SJSA1 (cell line): ENCODE measurements around the gene CDIP1. TPM values are rescaled to one million over a fixed set of nuclear protein-coding genes. Genes with fewer than 3 reads are reported as not detected.

ENCODE experiments used
- DNase-seq, 2 experiments: peaks; one replicate each; pipeline ENCODE4 v3.0.0-alpha.2; 2015 to 2020; ENCODE audit warnings: low spot score in 2 of 2, low read depth in 1 of 2
- H3K27ac ChIP-seq: fragments of 250-450 bp; sonication (Bioruptor Pico); 2 replicates; pipeline ENCODE4 v1.5.1; 2020; ENCODE audit warnings: mild to moderate bottlenecking, moderate library complexity
- H3K27me3 ChIP-seq: fragments of 250-450 bp; sonication (Bioruptor Pico); replicated peaks from 2 replicates; pipeline ENCODE4 v1.5.1; 2020; ENCODE audit warnings: mild to moderate bottlenecking, moderate library complexity
- H3K36me3 ChIP-seq: fragments of 250-450 bp; sonication (Bioruptor Pico); 2 replicates; pipeline ENCODE4 v1.5.1; 2020; ENCODE audit warnings: mild to moderate bottlenecking
- H3K4me1 ChIP-seq: fragments of 250-450 bp; sonication (Bioruptor Pico); replicated peaks from 2 replicates; pipeline ENCODE4 v1.6.1; 2021; ENCODE audit warnings: mild to moderate bottlenecking
- H3K4me3 ChIP-seq: fragments of 250-450 bp; sonication (Bioruptor Pico); 2 replicates; pipeline ENCODE4 v1.5.1; 2020; ENCODE audit warnings: mild to moderate bottlenecking
- H3K9me3 ChIP-seq: fragments of 250-450 bp; sonication (Bioruptor Pico); replicated peaks from 2 replicates; pipeline ENCODE4 v1.5.1; 2020; ENCODE audit warnings: mild to moderate bottlenecking
- total RNA-seq: library from RNA; depleted of rRNA; stranded (reverse); fragments of >200 nt; shearing (Covaris generic); gene quantifications from 2 replicates; pipeline ENCODE4 v1.2.3, GENCODE V29; 2014

The CDIP1 gene
- total RNA-seq, 1 experiment from 2014 or later = 5.1 TPM

DNA sequence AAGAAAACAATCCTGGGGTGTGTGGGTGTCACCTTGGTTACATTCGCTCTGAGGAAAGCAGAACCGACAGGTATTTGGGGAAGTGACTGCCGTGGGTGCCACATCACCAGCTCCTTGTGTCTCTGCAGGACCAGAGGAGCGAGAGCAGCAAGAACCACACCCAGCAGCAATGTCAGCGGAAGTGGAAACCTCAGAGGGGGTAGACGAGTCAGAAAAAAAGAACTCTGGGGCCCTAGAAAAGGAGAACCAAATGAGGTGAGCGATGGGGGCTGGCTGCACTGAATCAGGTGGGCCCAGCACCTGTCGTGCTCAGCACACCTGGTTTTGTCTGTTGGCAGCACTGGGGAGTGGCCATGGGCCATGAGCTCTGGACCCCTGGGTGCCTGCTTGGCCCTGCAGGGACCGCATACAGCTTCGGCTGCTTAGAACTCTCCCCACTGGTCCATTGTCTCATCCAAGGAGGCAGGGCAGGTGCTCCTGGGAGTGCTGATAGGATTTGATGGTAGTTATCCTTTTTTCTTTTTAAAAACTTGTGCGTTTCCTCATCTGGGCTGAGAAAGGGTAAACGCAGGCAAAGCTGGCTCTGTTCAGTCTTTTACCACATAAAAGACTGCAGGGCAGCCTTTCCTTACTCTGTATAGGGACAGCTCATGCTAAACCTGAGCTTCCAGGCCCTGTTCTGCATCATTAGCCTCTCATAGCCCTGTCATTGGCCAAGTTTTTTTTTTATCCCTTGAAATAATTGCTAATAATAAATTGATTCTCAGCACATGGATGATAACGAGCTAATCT lies 33.0 kb downstream of the CDIP1 start:
- H3K36me3 ChIP-seq = peaks cover 44% of the 10 kb centered on the region
- no peak overlapping the region for H3K27ac ChIP-seq
- no peaks in the 10 kb centered on the region for H3K9me3 ChIP-seq
- no peak overlapping the region for H3K4me3 ChIP-seq
- no peak for DNase-seq
- no peaks in the 10 kb centered on the region for H3K27me3 ChIP-seq
- H3K4me1 ChIP-seq = peaks cover 13% of the 10 kb centered on the region

GRCh38 chr16:4501071-4501478 lies 37.5 kb downstream of the CDIP1 start:
- H3K36me3 ChIP-seq = peaks cover 4% of the 10 kb centered on the region
- peak overlapping the region; percentile 62 for H3K27ac ChIP-seq
- H3K4me3 ChIP-seq = no peak overlapping the region
- peaks cover 39% of the 10 kb centered on the region for H3K4me1 ChIP-seq
- peak in 1 of 2 experiments; percentile 54 for DNase-seq
- no peaks in the 10 kb centered on the region for H3K9me3 ChIP-seq
- H3K27me3 ChIP-seq = no peaks in the 10 kb centered on the region

GRCh38 chr16:4500272-4500671 lies 38.3 kb downstream of the CDIP1 start:
- H3K9me3 ChIP-seq = no peaks in the 10 kb centered on the region
- no peaks in the 10 kb centered on the region for H3K27me3 ChIP-seq
- peaks cover under 1% of the 10 kb centered on the region; the same call in 1 of the 2 replicates for H3K36me3 ChIP-seq
- peak; percentile 64 to 73 for DNase-seq
- H3K4me1 ChIP-seq = peaks cover 47% of the 10 kb centered on the region
- H3K4me3 ChIP-seq = no peak overlapping the region
- H3K27ac ChIP-seq = peak overlapping the region; percentile 62

- Histone ChIP-seq H3K4me3 (no peak overlapping the region), H3K27me3 (no peaks in the 10 kb centered on the region), H3K27ac (no peak overlapping the region), H3K36me3 (no peaks in the 10 kb centered on the region), H3K9me3 (no peaks in the 10 kb centered on the region), H3K4me1 (peaks cover 57% of the 10 kb centered on the region)
- DNase-seq = no peak
These were observed 39.4 kb downstream of the CDIP1 start for GRCh38 chr16:4499196-4499555.

DNA sequence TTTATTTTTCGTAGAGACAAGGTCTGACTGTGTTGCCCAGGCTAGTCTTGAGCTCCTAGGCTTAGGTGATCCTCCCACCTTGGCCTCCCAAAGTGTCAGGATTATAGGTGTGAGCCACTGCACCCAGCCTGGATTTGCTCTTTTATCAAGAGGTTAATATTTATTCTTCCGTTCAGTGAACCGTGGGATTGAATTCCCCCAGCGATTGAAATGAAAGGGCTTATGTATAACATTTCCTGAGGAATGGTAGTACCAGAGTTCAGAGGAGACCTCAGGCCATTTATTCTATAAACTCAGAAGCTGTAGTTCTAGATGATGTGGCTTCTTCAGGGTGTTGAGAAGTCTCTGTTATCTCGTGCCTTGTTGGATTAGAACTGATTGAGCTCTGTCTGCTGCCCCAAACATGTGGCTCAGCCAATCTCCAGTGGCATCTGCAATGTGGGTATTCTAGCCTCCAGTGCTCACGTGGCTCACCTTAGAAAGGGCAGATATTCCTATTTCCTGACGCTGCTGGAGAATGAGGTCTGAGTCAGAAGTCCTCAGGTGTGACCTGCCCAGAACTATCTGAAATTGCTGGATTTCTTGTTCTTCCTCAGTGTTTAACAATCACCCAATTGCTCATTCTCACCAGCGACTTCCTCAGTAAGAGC lies 39.9 kb downstream of the CDIP1 start:
- no peaks in the 10 kb centered on the region for H3K36me3 ChIP-seq
- no peak for DNase-seq
- no peak overlapping the region for H3K27ac ChIP-seq
- no peaks in the 10 kb centered on the region for H3K27me3 ChIP-seq
- peaks cover 61% of the 10 kb centered on the region for H3K4me1 ChIP-seq
- H3K9me3 ChIP-seq = no peaks in the 10 kb centered on the region
- no peak overlapping the region for H3K4me3 ChIP-seq

DNA sequence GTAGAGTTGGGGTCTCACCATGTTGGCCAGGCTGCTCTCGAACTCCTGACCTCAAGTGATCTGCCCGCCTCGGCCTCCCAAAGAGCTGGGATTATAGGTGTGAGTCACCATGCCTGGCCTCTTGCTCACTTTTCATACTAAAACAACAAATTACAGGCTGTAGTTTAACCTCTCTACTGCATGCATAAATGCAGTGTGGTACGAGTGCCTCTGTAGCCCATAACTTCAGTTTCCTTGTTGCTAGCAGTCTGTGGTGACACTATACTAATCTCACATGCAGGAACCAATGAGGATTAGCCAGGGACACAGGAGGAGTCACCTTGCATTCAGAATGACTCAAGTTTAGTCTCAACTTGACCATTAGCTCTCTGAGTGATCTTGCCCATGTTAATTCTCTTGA lies 42.3 kb downstream of the CDIP1 start:
- Histone ChIP-seq H3K36me3 (no peaks in the 10 kb centered on the region), H3K4me3 (no peak overlapping the region), H3K9me3 (no peaks in the 10 kb centered on the region), H3K27ac (peak overlapping the region; percentile 69), H3K27me3 (no peaks in the 10 kb centered on the region), H3K4me1 (peaks cover 55% of the 10 kb centered on the region)
- DNase-seq = peak; percentile 61 to 68

DNA sequence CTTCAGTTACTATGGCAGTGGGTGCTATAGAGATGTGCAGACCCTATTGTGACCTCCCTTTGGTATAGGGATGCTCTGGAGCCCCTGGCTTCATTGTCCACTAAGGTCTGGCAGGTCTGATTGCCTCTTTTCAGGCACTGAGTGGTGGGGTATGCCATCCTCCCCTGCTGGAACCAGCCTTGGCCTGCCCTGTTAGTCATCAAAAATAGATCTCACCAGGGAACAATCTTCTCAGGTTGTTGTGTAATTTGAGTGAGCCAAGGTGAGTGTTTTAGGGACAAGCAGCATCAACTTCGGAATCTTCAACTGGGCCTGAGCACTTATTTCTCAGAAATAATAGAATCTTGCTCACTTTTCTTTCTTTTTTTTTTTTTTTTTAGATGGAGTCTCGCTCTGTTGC lies 42.8 kb downstream of the CDIP1 start:
- no peaks in the 10 kb centered on the region for H3K9me3 ChIP-seq
- no peak overlapping the region for H3K4me3 ChIP-seq
- H3K27me3 ChIP-seq = no peaks in the 10 kb centered on the region
- peaks cover 49% of the 10 kb centered on the region for H3K4me1 ChIP-seq
- peak overlapping the region; percentile 69 for H3K27ac ChIP-seq
- DNase-seq = no peak
- H3K36me3 ChIP-seq = no peaks in the 10 kb centered on the region

DNA sequence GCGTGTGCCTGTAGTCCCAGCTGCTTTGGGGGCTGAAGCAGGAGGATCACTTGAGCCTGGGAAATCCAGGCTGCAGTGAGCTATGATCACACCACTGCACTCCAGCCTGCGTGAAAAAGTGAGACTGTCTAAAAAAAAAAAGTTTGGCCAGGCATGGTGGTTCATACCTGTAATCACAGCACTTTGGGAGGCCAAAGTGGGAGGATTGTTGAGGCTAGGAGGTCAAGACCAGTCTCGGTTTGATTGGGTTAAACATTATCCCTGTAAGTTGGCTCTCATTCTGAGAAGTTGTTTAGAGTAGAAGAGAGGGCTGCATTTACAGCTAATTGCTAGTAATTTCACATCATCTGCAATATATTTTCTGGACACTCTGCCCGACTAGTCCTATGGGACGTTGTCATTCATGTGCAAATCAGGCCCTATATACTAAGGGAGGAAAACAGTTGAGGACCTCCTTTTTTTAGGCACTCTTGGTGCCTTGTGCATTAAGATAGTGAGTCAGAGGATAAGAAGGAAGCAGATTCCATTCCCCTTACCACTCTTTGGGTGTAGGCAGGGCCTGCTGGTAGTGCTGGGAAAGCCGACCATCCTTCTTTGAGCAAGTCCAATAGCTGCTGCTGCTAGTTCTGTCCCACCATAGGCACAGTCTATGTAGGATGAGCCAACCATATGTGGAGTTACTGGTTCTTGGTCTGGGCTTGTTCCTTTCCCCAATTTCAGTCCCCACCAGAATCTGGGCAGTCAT lies 43.7 kb downstream of the CDIP1 start:
- peak; percentile 67 to 73 for DNase-seq

GRCh38 chr16:4491898-4492297 lies 46.7 kb downstream of the CDIP1 start:
- H3K27me3 ChIP-seq = no peaks in the 10 kb centered on the region
- no peak overlapping the region for H3K4me3 ChIP-seq
- H3K9me3 ChIP-seq = no peaks in the 10 kb centered on the region
- no peak for DNase-seq
- peaks cover 61% of the 10 kb centered on the region for H3K4me1 ChIP-seq
- no peak overlapping the region for H3K27ac ChIP-seq
- H3K36me3 ChIP-seq = no peaks in the 10 kb centered on the region

More for the DNA sequence above, 43.7 kb downstream of the CDIP1 start:
- Histone ChIP-seq H3K36me3 (no peaks in the 10 kb centered on the region), H3K4me1 (peaks cover 45% of the 10 kb centered on the region), H3K9me3 (no peaks in the 10 kb centered on the region), H3K4me3 (no peak overlapping the region), H3K27ac (peak overlapping the region; percentile 69), H3K27me3 (no peaks in the 10 kb centered on the region)

DNA sequence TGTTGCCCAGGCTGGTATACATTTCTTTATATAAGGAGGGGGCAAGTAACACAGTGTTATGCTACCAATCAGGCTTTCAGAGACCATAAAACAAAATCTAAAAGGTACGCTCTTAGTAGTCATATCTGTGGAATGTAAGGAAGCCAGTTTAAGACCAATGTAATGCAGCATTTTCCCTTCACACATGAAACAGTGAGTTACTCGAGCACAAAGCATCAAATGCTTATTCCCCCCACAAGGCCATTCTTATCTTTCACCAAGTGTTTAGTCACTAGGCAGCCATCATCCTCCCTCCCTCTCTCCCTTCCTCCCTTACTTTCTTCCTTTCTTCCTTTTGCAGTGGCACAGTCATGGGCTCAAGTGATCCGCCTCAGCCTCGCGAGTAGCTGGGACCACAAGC lies 49.5 kb downstream of the CDIP1 start:
- H3K4me3 ChIP-seq = no peak overlapping the region
- peak overlapping the region; percentile 69 for H3K27ac ChIP-seq
- no peaks in the 10 kb centered on the region for H3K27me3 ChIP-seq
- H3K9me3 ChIP-seq = no peaks in the 10 kb centered on the region
- H3K4me1 ChIP-seq = peaks cover 33% of the 10 kb centered on the region
- DNase-seq = peak; percentile 63 to 77
- H3K36me3 ChIP-seq = peaks cover 5% of the 10 kb centered on the region; the same call in 1 of the 2 replicates

- DNase-seq = no peak
- no peaks in the 10 kb centered on the region for H3K27me3 ChIP-seq
- H3K4me1 ChIP-seq = peaks cover 31% of the 10 kb centered on the region
- no peak overlapping the region for H3K4me3 ChIP-seq
- peak overlapping the region; percentile 69 for H3K27ac ChIP-seq
- no peaks in the 10 kb centered on the region for H3K9me3 ChIP-seq
- H3K36me3 ChIP-seq = peaks cover 6% of the 10 kb centered on the region; the same call in 1 of the 2 replicates
These were observed 50.0 kb downstream of the CDIP1 start for GRCh38 chr16:4488499-4488967.

DNA sequence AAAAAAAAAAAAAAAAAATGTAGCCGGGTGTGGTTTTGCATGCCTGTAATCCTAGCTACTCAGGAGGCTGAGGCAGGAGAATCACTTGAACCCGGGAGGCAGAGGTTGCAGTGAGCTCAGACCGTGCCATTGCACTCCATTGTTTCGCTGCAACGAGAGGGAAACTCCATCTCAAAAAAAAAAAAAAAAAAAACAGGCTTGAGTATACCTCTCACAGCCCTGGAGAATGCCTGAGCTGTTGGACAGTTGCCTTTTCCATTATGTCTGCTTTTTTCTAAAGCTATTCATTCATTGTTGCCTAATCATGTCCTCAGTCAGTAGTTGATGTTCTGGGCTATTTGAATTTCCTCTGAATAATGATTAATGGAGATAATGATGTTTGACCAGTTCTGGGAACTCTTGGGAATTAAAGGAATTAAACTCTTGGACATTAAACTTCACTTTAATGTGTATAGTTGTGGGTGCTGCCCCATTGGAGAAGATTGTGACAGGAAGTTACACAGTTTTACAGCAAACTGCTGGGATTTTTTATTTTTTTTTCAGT lies 50.5 kb downstream of the CDIP1 start:
- DNase-seq = peak in 1 of 2 experiments; percentile 33
- H3K9me3 ChIP-seq = no peaks in the 10 kb centered on the region
- H3K27me3 ChIP-seq = no peaks in the 10 kb centered on the region
- no peak overlapping the region for H3K4me3 ChIP-seq
- H3K27ac ChIP-seq = peak overlapping the region; percentile 69
- peaks cover 6% of the 10 kb centered on the region; the same call in 1 of the 2 replicates for H3K36me3 ChIP-seq
- peaks cover 31% of the 10 kb centered on the region for H3K4me1 ChIP-seq

DNA sequence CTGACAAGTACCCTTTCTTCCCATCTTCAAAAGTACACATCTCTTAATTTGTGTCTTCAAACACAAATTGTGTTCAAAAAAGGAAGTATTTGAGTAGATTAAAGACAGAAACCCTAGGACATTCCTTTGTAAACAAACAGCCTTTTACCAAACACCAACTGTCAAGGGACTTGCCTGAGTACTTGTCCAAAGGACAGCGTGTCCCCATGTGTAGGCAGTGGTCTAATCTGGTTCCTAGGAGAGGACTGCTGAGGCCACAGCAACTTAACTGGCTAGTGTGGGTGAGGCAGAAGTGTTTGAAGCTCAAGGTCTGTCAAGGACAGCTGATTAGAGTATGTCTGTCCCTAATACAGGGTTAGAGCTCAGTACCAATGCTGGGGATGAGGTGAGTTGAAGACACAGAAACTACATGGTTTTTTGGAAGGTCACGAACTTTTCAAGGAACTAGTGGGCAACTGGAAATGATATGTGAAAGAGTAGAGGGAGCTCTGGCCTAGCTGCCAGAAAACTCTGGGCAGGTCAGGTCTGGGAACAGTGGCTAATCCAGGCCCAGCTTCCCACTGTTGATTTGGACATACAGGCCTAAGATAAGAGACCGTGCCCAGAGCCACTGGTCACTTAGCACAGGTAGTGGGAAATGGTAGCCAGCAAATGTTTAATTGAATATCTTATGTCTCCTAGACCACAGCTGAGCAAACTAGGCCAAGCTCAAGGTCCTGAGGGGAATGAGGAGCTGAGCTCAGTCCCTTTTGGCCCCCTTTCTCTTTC lies 52.3 kb downstream of the CDIP1 start:
- Histone ChIP-seq H3K4me1 (peaks cover 31% of the 10 kb centered on the region), H3K4me3 (no peak overlapping the region), H3K27me3 (no peaks in the 10 kb centered on the region), H3K9me3 (no peaks in the 10 kb centered on the region), H3K36me3 (peaks cover 6% of the 10 kb centered on the region), H3K27ac (no peak overlapping the region)
- DNase-seq = no peak
